Measurements from ENCODE around the gene RBL1. TPM values are rescaled to one million over a fixed set of nuclear protein-coding genes. Genes with fewer than 3 reads are reported as not detected.
"Not testable (repeated sequence)": the region's sequence is repeated elsewhere in the genome, so short reads cannot be mapped to it uniquely, and the experiment has no call there.

RBL1 gene
- total RNA-seq, 1 donor from 2014 or later, result 7.6 TPM

DNA sequence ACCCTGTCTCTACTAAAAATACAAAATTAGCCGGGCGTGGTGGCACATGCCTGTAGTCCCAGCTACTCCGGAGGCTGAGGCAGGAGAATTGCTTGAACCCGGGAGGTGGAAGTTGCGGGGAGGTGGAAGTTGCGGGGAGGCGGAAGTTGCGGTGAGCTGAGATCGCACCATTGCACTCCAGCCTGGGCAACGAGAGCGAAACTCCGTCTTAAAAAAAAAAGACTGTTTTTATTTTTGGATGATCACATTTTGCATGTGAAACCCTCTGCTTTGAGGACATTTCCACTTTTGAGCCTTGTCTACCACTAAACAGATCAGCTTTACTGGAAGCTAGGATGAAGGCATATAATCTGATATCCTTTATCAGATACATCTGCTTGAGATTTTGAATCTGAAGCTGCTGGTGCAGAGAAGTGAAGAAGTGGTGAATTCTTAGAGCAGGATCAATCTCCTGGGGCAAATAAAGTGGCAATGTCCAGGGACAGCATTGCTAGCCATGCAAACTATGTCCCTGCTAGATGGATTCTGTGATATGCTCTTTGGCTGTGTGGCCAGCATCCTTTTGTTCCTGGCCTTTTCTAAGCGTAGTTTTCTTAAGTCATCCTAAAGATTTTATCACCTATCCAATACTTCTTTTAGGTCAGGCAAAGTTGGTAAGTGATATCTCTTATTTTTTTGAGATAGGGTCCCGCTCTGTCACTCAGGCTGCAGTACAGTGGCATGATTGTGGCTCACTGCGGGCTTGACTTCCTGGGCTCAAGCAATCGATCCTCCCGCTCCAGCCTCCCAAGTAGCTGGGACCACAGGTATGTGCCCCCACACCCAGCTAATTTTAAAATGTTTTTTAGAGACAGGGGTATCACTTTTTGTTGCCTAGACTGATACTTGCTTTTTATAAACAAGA is 23.3 kb downstream of the RBL1 start:
- H3K27me3 ChIP-seq (ENCODE audit: low read depth), result no peaks in the 10 kb centered on the region
- ATAC-seq, result no peak

DNA sequence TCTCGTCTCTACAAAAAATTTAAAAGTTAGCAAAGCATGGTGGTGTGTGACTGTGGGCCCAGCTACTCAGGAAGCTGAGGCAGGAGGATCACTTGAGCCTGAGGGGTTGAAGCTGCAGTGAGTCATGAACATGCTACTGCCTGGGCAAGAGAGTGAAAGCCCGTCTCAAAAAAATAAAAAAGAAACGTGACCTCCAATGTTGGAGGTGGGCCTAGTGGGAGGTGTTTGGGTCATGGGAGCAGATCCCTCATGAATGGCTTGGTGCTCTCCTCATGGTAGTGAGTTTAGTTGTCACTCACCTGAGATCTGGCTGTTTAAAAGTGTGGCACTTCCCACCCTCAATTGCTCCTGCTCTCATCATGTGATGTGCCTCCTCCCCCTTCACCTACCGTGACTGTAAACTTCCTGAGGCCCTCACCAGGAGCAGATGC is 24.3 kb downstream of the RBL1 start:
- no peak for DNase-seq
- no peaks in the 10 kb centered on the region for H3K27me3 ChIP-seq (ENCODE audit: low read depth)
- intact Hi-C loops (cut with DNase I), result no loop called here
- H3K27ac ChIP-seq, result no peak overlapping the region
- peaks cover 8% of the 10 kb centered on the region for H3K9me3 ChIP-seq
- H3K4me3 ChIP-seq, result no peak overlapping the region
- H3K36me3 ChIP-seq, result no peaks in the 10 kb centered on the region
- no peak for ATAC-seq
- no peaks in the 10 kb centered on the region for H3K4me1 ChIP-seq
- TF ChIP-seq, protein P1, sequence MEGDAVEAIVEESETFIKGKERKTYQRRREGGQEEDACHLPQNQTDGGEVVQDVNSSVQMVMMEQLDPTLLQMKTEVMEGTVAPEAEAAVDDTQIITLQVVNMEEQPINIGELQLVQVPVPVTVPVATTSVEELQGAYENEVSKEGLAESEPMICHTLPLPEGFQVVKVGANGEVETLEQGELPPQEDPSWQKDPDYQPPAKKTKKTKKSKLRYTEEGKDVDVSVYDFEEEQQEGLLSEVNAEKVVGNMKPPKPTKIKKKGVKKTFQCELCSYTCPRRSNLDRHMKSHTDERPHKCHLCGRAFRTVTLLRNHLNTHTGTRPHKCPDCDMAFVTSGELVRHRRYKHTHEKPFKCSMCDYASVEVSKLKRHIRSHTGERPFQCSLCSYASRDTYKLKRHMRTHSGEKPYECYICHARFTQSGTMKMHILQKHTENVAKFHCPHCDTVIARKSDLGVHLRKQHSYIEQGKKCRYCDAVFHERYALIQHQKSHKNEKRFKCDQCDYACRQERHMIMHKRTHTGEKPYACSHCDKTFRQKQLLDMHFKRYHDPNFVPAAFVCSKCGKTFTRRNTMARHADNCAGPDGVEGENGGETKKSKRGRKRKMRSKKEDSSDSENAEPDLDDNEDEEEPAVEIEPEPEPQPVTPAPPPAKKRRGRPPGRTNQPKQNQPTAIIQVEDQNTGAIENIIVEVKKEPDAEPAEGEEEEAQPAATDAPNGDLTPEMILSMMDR (IDR thresholded peaks at IDR 0.05), result no peak

More for the DNA sequence above, 23.3 kb downstream of the RBL1 start:
- H3K4me1 ChIP-seq, result no peaks in the 10 kb centered on the region
- no peak overlapping the region for H3K27ac ChIP-seq
- DNase-seq, result no peak
- intact Hi-C loops (cut with DNase I), result no loop called here
- H3K9me3 ChIP-seq, result peaks cover 8% of the 10 kb centered on the region
- H3K4me3 ChIP-seq, result no peak overlapping the region
- TF ChIP-seq, protein P1 (IDR thresholded peaks at IDR 0.05), result no peak
- no peaks in the 10 kb centered on the region for H3K36me3 ChIP-seq

DNA sequence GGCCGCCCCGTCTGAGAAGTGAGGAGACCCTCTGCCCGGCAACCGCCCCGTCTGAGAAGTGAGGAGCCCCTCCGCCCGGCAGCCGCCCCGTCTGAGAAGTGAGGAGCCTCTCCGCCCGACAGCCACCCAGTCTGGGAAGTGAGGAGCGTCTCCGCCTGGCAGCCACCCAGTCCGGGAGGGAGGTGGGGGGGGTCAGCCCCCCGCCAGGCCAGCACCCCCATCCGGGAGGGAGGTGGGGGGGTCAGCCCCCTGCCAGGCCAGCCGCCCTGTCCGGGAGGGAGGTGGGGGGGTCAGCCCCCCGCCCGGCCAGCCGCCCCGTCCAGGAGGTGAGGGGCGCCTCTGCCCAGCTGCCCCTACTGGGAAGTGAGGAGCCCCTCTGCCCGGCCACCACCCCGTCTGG is 26.2 kb downstream of the RBL1 start:
- H3K27ac ChIP-seq; H3K27me3 ChIP-seq (ENCODE audit: low read depth); ATAC-seq; H3K4me3 ChIP-seq; DNase-seq; intact Hi-C loops (cut with DNase I); H3K9me3 ChIP-seq; H3K4me1 ChIP-seq: not testable (repeated sequence)
- H3K36me3 ChIP-seq, result peaks cover 11% of the 10 kb centered on the region

DNA sequence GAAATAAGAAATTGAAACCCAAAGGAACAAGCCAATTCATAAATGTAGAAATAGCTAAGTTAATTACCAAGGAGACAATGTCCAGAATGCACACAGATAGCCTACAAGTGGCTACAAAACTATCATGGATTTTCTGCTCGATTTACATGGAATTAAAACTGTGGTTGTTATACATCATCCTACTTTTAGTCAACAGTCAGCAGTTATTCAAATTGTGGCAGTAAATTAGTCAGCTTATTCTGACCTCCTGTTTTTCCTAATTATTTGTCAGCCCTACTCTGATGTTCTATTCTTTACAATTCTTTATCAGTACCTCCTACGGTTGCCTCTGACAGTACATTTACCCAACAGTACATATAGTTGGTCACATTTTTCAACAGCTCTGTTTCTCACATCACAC is 29.6 kb downstream of the RBL1 start:
- no peaks in the 10 kb centered on the region for H3K4me1 ChIP-seq
- intact Hi-C loops (cut with DNase I), result no loop called here
- no peak overlapping the region for H3K4me3 ChIP-seq
- H3K9me3 ChIP-seq, result no peaks in the 10 kb centered on the region
- H3K36me3 ChIP-seq, result peaks cover 22% of the 10 kb centered on the region
- DNase-seq (no peak), ATAC-seq (no peak)
- no peak overlapping the region for H3K27ac ChIP-seq
- H3K27me3 ChIP-seq (ENCODE audit: low read depth), result no peaks in the 10 kb centered on the region
- TF ChIP-seq, protein P1 (IDR thresholded peaks at IDR 0.05), result no peak

DNA sequence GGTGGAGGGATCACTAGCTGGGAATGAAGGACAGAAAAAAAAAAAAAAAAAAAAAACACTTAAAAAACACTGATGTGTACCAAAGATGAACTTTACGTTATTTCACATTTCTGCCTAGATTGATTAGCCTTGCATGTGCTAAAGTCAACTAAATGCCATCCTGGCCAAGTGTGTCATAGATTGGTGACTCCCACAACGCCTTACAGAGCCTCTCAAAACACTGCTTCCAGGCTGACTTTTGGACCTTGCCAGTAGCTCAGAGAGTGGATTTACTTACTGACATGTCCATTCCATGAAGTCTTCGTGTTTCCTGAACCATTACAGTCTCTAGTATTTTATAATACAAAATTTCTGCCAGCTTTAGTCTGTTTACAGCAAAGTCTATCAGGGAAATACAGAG is 40.5 kb downstream of the RBL1 start:
- Histone ChIP-seq H3K4me1 (no peaks in the 10 kb centered on the region), H3K27ac (no peak overlapping the region), H3K9me3 (no peaks in the 10 kb centered on the region), H3K27me3 (ENCODE audit: low read depth) (no peaks in the 10 kb centered on the region), H3K36me3 (peaks cover 66% of the 10 kb centered on the region), H3K4me3 (no peak overlapping the region)
- intact Hi-C loops (cut with DNase I), result no loop called here
- TF ChIP-seq, protein P1 (IDR thresholded peaks at IDR 0.05), result no peak
- DNase-seq (no peak), ATAC-seq (no peak)

DNA sequence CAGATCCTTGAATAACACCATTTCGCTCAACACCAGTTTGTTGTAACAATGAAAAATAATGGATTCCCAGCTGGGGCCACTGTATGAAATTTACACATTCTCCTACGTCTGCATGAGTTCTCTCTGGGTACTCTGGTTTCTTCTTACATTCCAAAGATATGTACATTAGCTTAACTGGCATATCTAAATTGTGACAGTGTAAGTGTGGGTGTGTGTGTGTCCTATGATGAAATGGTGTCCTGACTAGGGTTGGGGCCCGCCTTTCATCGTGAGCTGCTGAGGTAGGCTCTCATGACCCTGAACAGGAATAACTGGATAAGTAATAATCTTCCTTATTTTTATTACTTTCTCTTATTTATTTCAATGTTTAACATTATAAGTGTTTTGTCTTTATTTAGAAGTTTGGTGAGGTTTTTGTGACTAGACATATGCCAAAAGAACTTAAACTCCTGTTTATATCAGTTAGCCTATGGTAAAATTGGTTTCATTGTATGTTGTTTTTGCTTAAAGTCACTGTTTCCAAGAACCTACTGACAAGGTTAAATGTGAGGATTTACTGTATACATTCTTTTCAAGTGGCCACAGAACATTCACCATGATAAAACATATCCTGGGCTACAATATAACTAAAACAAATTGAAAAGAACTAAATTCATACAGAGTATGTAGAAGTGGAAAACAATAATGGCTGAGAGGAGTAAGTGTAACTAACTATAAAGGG is 42.4 kb downstream of the RBL1 start:
- H3K4me1 ChIP-seq, result no peaks in the 10 kb centered on the region

More for the DNA sequence above, 42.4 kb downstream of the RBL1 start:
- intact Hi-C loops (cut with DNase I), result no loop called here
- H3K4me3 ChIP-seq, result no peak overlapping the region
- no peaks in the 10 kb centered on the region for H3K27me3 ChIP-seq (ENCODE audit: low read depth)
- ATAC-seq (no peak), DNase-seq (no peak)
- peaks cover 50% of the 10 kb centered on the region for H3K36me3 ChIP-seq
- TF ChIP-seq, protein P1 (IDR thresholded peaks at IDR 0.05), result no peak
- no peaks in the 10 kb centered on the region for H3K9me3 ChIP-seq
- no peak overlapping the region for H3K27ac ChIP-seq
